ENCODE measurements around the gene KHDC1L.
"Not testable (repeated sequence)": the region's sequence is repeated elsewhere in the genome, so short reads cannot be mapped to it uniquely, and the experiment has no call there.

The KHDC1L gene

DNA sequence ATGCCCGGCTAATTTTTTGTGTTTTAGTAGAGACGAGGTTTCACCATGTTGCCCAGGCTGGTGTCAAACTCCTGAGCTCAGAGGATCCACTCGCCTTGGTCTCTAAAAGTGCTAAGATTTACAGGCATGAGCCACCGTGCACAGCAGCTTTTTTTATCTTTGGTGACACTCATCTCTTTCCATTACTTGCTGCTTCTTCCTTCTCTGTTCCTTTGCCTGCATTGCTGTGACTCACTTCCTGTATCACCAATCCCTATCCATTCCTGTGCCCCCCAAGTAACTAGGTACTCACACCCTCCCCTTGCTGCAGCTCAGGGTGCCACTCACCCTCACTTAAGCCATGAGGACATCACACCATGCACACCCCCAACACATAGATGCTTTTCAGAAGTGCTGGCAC lies 24.6 kb downstream of the KHDC1L start:
- no peak overlapping the region for H3K9ac ChIP-seq (ENCODE audit: low read depth, low read length, poor library complexity, severe bottlenecking)
- H3K9me2 ChIP-seq (replicated peaks; ENCODE audit: low read depth, low read length), result no peaks in the 10 kb centered on the region
- TF ChIP-seq, protein P1, sequence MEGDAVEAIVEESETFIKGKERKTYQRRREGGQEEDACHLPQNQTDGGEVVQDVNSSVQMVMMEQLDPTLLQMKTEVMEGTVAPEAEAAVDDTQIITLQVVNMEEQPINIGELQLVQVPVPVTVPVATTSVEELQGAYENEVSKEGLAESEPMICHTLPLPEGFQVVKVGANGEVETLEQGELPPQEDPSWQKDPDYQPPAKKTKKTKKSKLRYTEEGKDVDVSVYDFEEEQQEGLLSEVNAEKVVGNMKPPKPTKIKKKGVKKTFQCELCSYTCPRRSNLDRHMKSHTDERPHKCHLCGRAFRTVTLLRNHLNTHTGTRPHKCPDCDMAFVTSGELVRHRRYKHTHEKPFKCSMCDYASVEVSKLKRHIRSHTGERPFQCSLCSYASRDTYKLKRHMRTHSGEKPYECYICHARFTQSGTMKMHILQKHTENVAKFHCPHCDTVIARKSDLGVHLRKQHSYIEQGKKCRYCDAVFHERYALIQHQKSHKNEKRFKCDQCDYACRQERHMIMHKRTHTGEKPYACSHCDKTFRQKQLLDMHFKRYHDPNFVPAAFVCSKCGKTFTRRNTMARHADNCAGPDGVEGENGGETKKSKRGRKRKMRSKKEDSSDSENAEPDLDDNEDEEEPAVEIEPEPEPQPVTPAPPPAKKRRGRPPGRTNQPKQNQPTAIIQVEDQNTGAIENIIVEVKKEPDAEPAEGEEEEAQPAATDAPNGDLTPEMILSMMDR (conservative IDR thresholded peaks at IDR 0.05; ENCODE audit: low read length), result no peak
- TF ChIP-seq EZH2phosphoT487 (IDR thresholded peaks at IDR 0.05; ENCODE audit: borderline replicate concordance), result no peak
- H3K79me2 ChIP-seq (ENCODE audit: insufficient read depth, low read length), result no peaks in the 10 kb centered on the region
- no peak overlapping the region for H3K4me2 ChIP-seq (ENCODE audit: low read depth, low read length, poor library complexity, severe bottlenecking)
- no peaks in the 10 kb centered on the region for H3K9me3 ChIP-seq (ENCODE audit: insufficient read depth, low read depth, low read length)
- H3K27me3 ChIP-seq (ENCODE audit: insufficient read depth, low read length, poor library complexity, severe bottlenecking), result no peaks in the 10 kb centered on the region
- H3K36me3 ChIP-seq (ENCODE audit: insufficient read depth, low read length), result no peaks in the 10 kb centered on the region
- no peak overlapping the region for H2AFZ ChIP-seq (ENCODE audit: low read length)
- H3K4me1 ChIP-seq (ENCODE audit: insufficient read depth, low read length, poor library complexity, severe bottlenecking), result no peaks in the 10 kb centered on the region
- H3F3A ChIP-seq (ENCODE audit: low read depth), result no peaks in the 10 kb centered on the region
- H4K20me1 ChIP-seq (ENCODE audit: insufficient read depth, low read length, poor library complexity, severe bottlenecking), result no peaks in the 10 kb centered on the region
- no peak overlapping the region for H3K4me3 ChIP-seq (ENCODE audit: low read length, poor library complexity, severe bottlenecking)

DNA sequence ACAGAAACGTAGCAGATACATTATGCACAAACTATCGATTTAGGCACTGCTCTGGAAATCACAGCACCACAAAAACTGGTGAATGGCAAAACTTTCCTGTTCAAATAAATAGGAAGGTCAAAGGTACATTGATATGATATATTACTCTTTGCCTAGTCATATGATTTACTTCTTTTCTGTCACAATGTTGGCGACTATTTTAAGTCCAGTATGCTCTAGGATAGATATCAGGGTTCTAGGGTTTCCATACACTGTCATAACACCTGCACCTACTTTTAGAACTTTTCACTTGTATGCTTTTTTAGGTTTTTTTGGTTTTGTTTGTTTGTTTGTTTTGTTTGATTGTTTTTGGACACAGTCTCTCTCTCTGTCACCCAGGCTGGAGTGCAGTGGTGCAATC lies 25.0 kb downstream of the KHDC1L start:
- Histone ChIP-seq H4K20me1 (ENCODE audit: insufficient read depth, low read length, poor library complexity, severe bottlenecking) (no peaks in the 10 kb centered on the region), H3K9me3 (ENCODE audit: insufficient read depth, low read depth, low read length) (no peaks in the 10 kb centered on the region), H3F3A (ENCODE audit: low read depth) (no peaks in the 10 kb centered on the region), H3K27me3 (ENCODE audit: insufficient read depth, low read length, poor library complexity, severe bottlenecking) (no peaks in the 10 kb centered on the region), H3K4me2 (ENCODE audit: low read depth, low read length, poor library complexity, severe bottlenecking) (no peak overlapping the region), H3K9ac (ENCODE audit: low read depth, low read length, poor library complexity, severe bottlenecking) (no peak overlapping the region), H3K79me2 (ENCODE audit: insufficient read depth, low read length) (no peaks in the 10 kb centered on the region), H3K36me3 (ENCODE audit: insufficient read depth, low read length) (no peaks in the 10 kb centered on the region), H3K4me3 (ENCODE audit: low read length, poor library complexity, severe bottlenecking) (no peak overlapping the region), H3K4me1 (ENCODE audit: insufficient read depth, low read length, poor library complexity, severe bottlenecking) (no peaks in the 10 kb centered on the region), H3K9me2 (replicated peaks; ENCODE audit: low read depth, low read length) (no peaks in the 10 kb centered on the region), H2AFZ (ENCODE audit: low read length) (no peak overlapping the region)
- no peak for TF ChIP-seq EZH2phosphoT487 (IDR thresholded peaks at IDR 0.05; ENCODE audit: borderline replicate concordance)
- TF ChIP-seq, protein P1 (conservative IDR thresholded peaks at IDR 0.05; ENCODE audit: low read length), result no peak

DNA sequence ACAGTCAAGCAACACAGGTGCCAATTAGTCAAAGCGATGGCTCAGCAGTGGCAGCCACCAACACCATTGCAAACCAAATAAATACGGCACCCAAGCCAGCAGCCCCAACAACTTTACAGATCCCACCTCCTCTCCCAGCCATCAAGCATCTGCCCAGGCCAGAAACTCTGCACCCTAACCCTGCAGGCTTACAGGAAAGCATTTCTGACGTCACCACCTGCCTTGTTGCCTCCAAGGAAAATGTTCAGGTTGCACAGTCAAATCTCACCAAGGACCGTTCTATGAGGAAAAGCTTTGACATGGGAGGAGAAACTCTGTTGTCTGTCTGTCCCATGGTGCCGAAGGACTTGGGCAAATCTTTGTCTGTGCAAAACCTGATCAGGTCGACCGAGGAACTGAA lies 30.6 kb downstream of the KHDC1L start:
- H3K79me2 ChIP-seq (ENCODE audit: insufficient read depth, low read length), result no peaks in the 10 kb centered on the region
- H4K20me1 ChIP-seq (ENCODE audit: insufficient read depth, low read length, poor library complexity, severe bottlenecking), result no peaks in the 10 kb centered on the region
- H3K9me3 ChIP-seq (ENCODE audit: insufficient read depth, low read depth, low read length), result no peaks in the 10 kb centered on the region
- no peaks in the 10 kb centered on the region for H3K4me1 ChIP-seq (ENCODE audit: insufficient read depth, low read length, poor library complexity, severe bottlenecking)
- TF ChIP-seq, protein P1 (conservative IDR thresholded peaks at IDR 0.05; ENCODE audit: low read length), result no peak
- TF ChIP-seq EZH2phosphoT487 (IDR thresholded peaks at IDR 0.05; ENCODE audit: borderline replicate concordance), result no peak
- H3K36me3 ChIP-seq (ENCODE audit: insufficient read depth, low read length), result no peaks in the 10 kb centered on the region
- H2AFZ ChIP-seq (ENCODE audit: low read length), result no peak overlapping the region
- no peak overlapping the region for H3K4me3 ChIP-seq (ENCODE audit: low read length, poor library complexity, severe bottlenecking)
- no peaks in the 10 kb centered on the region for H3K27me3 ChIP-seq (ENCODE audit: insufficient read depth, low read length, poor library complexity, severe bottlenecking)
- no peak overlapping the region for H3K9ac ChIP-seq (ENCODE audit: low read depth, low read length, poor library complexity, severe bottlenecking)
- no peaks in the 10 kb centered on the region for H3F3A ChIP-seq (ENCODE audit: low read depth)
- no peaks in the 10 kb centered on the region for H3K9me2 ChIP-seq (replicated peaks; ENCODE audit: low read depth, low read length)
- no peak overlapping the region for H3K4me2 ChIP-seq (ENCODE audit: low read depth, low read length, poor library complexity, severe bottlenecking)

DNA sequence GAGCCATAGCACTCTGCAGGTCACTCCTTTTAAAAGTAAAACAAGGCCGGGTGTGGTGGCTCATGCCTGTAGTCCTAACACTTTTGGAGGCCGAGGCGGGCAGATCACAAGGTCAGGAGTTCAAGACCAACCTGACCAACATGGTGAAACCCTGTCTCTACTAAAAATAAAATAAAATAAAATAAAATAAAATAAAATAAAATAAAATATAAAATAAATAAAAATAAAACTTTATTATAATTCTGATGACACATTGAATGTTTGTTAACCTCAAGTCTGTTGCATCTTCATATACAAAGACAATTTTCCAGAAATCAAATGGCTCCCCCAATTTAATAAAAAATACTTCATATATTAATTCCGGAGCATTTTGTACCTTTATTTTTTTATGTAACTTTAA lies 32.0 kb downstream of the KHDC1L start:
- H3F3A ChIP-seq (ENCODE audit: low read depth); H2AFZ ChIP-seq (ENCODE audit: low read length); H3K4me3 ChIP-seq (ENCODE audit: low read length, poor library complexity, severe bottlenecking); H3K9ac ChIP-seq (ENCODE audit: low read depth, low read length, poor library complexity, severe bottlenecking); H3K9me3 ChIP-seq (ENCODE audit: insufficient read depth, low read depth, low read length); H3K4me2 ChIP-seq (ENCODE audit: low read depth, low read length, poor library complexity, severe bottlenecking); H4K20me1 ChIP-seq (ENCODE audit: insufficient read depth, low read length, poor library complexity, severe bottlenecking); H3K79me2 ChIP-seq (ENCODE audit: insufficient read depth, low read length); H3K9me2 ChIP-seq (replicated peaks; ENCODE audit: low read depth, low read length); H3K4me1 ChIP-seq (ENCODE audit: insufficient read depth, low read length, poor library complexity, severe bottlenecking); H3K36me3 ChIP-seq (ENCODE audit: insufficient read depth, low read length); H3K27me3 ChIP-seq (ENCODE audit: insufficient read depth, low read length, poor library complexity, severe bottlenecking): not testable (repeated sequence)
